Activated CD4-positive, alpha-beta T cell treated with anti-CD3 and anti-CD28 coated beads for 24 hours (primary cell): ENCODE measurements around the gene NCAM1.
A peak's percentile ranks its signal among the peaks of the same experiment; 100 is the strongest.
"Not testable (repeated sequence)": the region's sequence is repeated elsewhere in the genome, so short reads cannot be mapped to it uniquely, and the experiment has no call there.

ENCODE experiments used
- DNase-seq, 2 donors: peaks; one replicate each; pipeline ENCODE4 v3.0.0-alpha.2; 2020; ENCODE audit warnings: low read depth in 2 of 2

NCAM1 gene

GRCh38 chr11:113276466-113276865 is 315.2 kb downstream of the NCAM1 start:
- DNase-seq, result no peak

GRCh38 chr11:113277907-113278306 is 316.7 kb downstream of the NCAM1 start:
- DNase-seq, result no peak

- no peak for DNase-seq
Measured at GRCh38 chr11:113278481-113278880, 317.3 kb downstream of the NCAM1 start.

- DNase-seq, result no peak
Measured at GRCh38 chr11:113278925-113279324, 317.7 kb downstream of the NCAM1 start.

GRCh38 chr11:113279591-113279990 is 318.4 kb downstream of the NCAM1 start:
- DNase-seq, result no peak

GRCh38 chr11:113281052-113281725 is 320.0 kb downstream of the NCAM1 start:
- DNase-seq, result no peak

- DNase-seq, result no peak
Measured at GRCh38 chr11:113282898-113283437, 321.7 kb downstream of the NCAM1 start.

GRCh38 chr11:113283881-113284280 is 322.7 kb downstream of the NCAM1 start:
- DNase-seq, result no peak

GRCh38 chr11:113286009-113286408 is 324.8 kb downstream of the NCAM1 start:
- no peak for DNase-seq

- no peak for DNase-seq
Measured at GRCh38 chr11:113286509-113287497, 325.6 kb downstream of the NCAM1 start.

- DNase-seq, result no peak
Measured at GRCh38 chr11:113287801-113288200, 326.6 kb downstream of the NCAM1 start.

GRCh38 chr11:113288286-113288863 is 327.2 kb downstream of the NCAM1 start:
- no peak for DNase-seq

- DNase-seq, result peak; percentile 38 to 52
Measured at GRCh38 chr11:113289431-113290187, 328.4 kb downstream of the NCAM1 start.

GRCh38 chr11:113293936-113294335 is 332.7 kb downstream of the NCAM1 start:
- no peak for DNase-seq

- DNase-seq, result no peak
Measured at GRCh38 chr11:113295993-113296392, 334.8 kb downstream of the NCAM1 start.

- no peak for DNase-seq
Measured at GRCh38 chr11:113296447-113297205, 335.4 kb downstream of the NCAM1 start.

GRCh38 chr11:113298496-113298895 is 337.3 kb downstream of the NCAM1 start:
- DNase-seq, result not testable (repeated sequence)

- DNase-seq, result no peak
Measured at GRCh38 chr11:113304916-113305315, 343.7 kb downstream of the NCAM1 start.

GRCh38 chr11:113305440-113306336 is 344.5 kb downstream of the NCAM1 start:
- DNase-seq, result peak; percentile 50 to 68

- no peak for DNase-seq
Measured at GRCh38 chr11:113308601-113309000, 347.4 kb downstream of the NCAM1 start.
